Body of pancreas (tissue), 4 donors: ENCODE results near the gene ABHD12. TPM values are rescaled to one million over a fixed set of nuclear protein-coding genes. Genes with fewer than 3 reads are reported as not detected.

Experiments
- ATAC-seq: fragments of 150-250 bp; one replicate; pipeline ENCODE4 v1.9.1; 2016
- DNase-seq, 4 donors: peaks; one replicate each; pipeline ENCODE4 v3.0.0-alpha.2; 2019
- H3K27ac ChIP-seq, 4 donors: fragments of 200-600 bp; sonication (generic); 1 replicate in 3 of 4; 2 replicates in 1 of 4; pipeline versions ENCODE4 v1.5.1 to v1.6.1; 2016 to 2019; ENCODE audit warnings: mild to moderate bottlenecking in 1 of 4, mixed read lengths in 1 of 4, moderate library complexity in 1 of 4
- H3K27me3 ChIP-seq, 2 donors: fragments of 200-600 bp; sonication (generic); one replicate each; pipeline ENCODE4 v1.6.0; 2016; ENCODE audit warnings: mild to moderate bottlenecking in 1 of 2
- H3K36me3 ChIP-seq, 2 donors: fragments of 200-600 bp; sonication (generic); replicated peaks in 1 of 2; 2 replicates each; pipeline ENCODE4 v1.5.1; 2016; ENCODE audit warnings: low read depth in 2 of 2; ENCODE audit not compliant: insufficient read depth in 1 of 2
- H3K4me1 ChIP-seq: fragments of 200-600 bp; sonication (generic); one replicate; pipeline ENCODE4 v1.6.0; 2016
- H3K4me3 ChIP-seq, 2 donors: fragments of 200-600 bp; sonication (generic); 1 replicate in 1 of 2; 2 replicates in 1 of 2; pipeline ENCODE4 v1.5.1; 2016 to 2019
- H3K9me3 ChIP-seq, 3 donors: fragments of 200-600 bp; sonication (generic); 1 replicate in 2 of 3; 2 replicates in 1 of 3; pipeline ENCODE4 v1.5.1; 2016
- POLR2A ChIP-seq, 3 donors: fragments of 450-650 bp; IDR thresholded peaks; one replicate each; pipeline ENCODE4 v1.6.1; 2016; ENCODE audit warnings: antibody characterized with exemption in 3 of 3, mild to moderate bottlenecking in 2 of 3
- WGBS, 2 donors: methylation state at CpG; one replicate each; pipeline ENCODE4 v1.1.5; 2017; 5-methylcytosine and 5-hydroxymethylcytosine counted together
- intact Hi-C: fragments of 100-400 bp; cut with DNase I; formaldehyde crosslinking; loops from one replicate; pipeline ENCODE4 v1.15.1; 2023
- total RNA-seq, 2 donors: library from RNA; depleted of rRNA; stranded (reverse); fragments of >200 nt; gene quantifications; one replicate each; pipeline ENCODE4 v1.1.0, GENCODE V29; 2016
- TF ChIP-seq, protein P1 (sequence below), 7 experiments: fragments of 450-650 bp in 4 of 7; fragments of 200-600 bp in 3 of 7; sonication (generic) in 3 of 7; IDR thresholded peaks; one replicate each; pipeline ENCODE4 v1.5.1; 2016 to 2019; ENCODE audit warnings: antibody characterized with exemption in 7 of 7

Gene ABHD12
- total RNA-seq, 2 donors from 2014 or later = 74.7 to 106 TPM

DNA sequence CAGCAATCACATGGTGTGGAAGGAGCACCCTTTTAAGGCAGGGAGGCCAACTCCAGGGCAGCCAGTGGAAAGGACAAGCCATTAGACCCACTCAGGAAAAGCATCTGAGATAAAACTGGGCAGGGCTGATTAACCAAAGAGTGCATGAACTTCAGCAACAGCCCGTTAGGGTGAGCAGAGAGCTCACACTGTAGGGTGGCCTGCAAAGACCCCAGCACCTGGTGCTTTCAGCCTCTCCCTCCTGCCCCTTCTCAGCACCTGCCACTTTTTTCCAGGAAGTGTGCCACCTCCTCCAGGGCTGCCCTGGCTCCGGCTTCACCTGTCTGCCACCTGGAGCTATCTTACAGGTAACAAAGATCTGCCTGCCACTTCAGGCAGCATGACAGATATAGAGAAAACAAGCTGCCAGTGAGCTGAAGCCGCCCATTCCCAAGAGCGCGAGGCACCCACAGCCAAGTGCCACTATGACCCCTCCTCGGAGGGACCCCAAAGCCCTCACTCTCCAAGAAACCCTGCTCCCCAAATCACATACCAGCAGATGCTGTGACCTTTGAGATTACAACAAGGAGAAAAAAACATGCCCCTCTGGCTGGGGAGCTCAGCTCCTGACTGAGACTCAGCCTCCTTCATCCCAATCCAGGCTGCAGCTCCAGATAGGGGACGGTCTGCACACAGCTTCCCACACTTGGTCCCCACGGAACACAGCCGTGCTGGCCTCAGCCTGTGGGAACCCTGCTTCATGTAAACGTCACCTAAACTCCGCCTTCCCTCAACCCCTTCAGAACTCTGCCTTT, 71.2 kb downstream of the ABHD12 start:
- Histone ChIP-seq H3K36me3 (peaks cover 0 to 7% of the 10 kb centered on the region in 2 donors), H3K27me3 (no peaks in the 10 kb centered on the region), H3K4me3 (no peak overlapping the region), H3K4me1 (peaks cover 7% of the 10 kb centered on the region), H3K27ac (peak overlapping the region in 1 of 4 donors; percentile 61), H3K9me3 (no peaks in the 10 kb centered on the region)
- TF ChIP-seq, protein P1, sequence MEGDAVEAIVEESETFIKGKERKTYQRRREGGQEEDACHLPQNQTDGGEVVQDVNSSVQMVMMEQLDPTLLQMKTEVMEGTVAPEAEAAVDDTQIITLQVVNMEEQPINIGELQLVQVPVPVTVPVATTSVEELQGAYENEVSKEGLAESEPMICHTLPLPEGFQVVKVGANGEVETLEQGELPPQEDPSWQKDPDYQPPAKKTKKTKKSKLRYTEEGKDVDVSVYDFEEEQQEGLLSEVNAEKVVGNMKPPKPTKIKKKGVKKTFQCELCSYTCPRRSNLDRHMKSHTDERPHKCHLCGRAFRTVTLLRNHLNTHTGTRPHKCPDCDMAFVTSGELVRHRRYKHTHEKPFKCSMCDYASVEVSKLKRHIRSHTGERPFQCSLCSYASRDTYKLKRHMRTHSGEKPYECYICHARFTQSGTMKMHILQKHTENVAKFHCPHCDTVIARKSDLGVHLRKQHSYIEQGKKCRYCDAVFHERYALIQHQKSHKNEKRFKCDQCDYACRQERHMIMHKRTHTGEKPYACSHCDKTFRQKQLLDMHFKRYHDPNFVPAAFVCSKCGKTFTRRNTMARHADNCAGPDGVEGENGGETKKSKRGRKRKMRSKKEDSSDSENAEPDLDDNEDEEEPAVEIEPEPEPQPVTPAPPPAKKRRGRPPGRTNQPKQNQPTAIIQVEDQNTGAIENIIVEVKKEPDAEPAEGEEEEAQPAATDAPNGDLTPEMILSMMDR (IDR thresholded peaks at IDR 0.05) = no peak
- no peak for TF ChIP-seq POLR2A (IDR thresholded peaks at IDR 0.05)
- intact Hi-C loops = no loop called here
- DNase-seq (peak in 1 of 4 donors; percentile 4), ATAC-seq (no peak)
- 85 to 89% methylated on average over 10 to 11 of the region's 11 CpGs for WGBS, 2 donors

DNA sequence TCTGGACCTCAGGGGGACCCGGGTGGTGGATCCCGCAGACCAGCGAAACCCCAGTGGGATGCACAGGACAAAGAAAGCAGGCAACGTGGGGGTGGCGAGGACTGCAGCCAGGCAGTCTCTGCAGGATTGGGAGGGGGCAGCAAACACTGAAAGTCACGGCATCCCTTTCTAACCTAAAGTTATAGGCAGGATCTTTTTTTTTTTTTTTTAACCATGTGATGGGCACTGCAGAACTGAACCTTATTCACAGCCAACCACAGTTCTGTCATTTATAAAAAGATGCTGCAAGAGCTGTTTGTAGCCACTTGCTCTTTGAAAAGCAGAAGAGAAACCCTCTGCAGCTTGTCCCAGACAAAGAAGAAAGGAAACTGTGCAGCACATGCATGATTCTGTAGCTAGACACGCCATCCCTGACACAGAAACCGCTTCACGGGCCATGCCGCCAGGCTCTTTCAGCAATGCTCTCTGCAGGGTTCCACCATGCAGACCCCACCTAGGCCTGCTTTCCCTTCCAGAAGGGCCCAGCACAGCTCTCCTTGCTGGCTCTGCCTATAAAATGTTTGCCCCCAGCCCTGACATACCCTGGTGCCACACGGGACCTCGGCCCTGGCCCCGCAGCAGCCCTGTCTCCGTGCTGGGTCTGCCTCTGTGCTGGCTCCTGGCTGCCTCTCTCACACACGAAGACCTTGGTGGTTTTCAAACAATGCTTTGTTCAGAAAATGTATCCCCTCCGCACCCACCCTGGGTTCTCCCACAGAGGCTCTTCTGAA, 72.0 kb downstream of the ABHD12 start:
- H3K4me1 ChIP-seq = peaks cover 7% of the 10 kb centered on the region
- H3K4me3 ChIP-seq = no peak overlapping the region
- H3K9me3 ChIP-seq = no peaks in the 10 kb centered on the region
- peak overlapping the region in 1 of 4 donors; percentile 61 for H3K27ac ChIP-seq
- H3K36me3 ChIP-seq = peaks cover 0 to 7% of the 10 kb centered on the region in 2 donors
- intact Hi-C loops = no loop called here
- ATAC-seq = no peak
- peak in 2 of 4 donors; percentile 4 to 58 for DNase-seq
- 84 to 90% methylated on average over 9 to 16 of the region's 16 CpGs for WGBS, 2 donors
- TF ChIP-seq, protein P1 (IDR thresholded peaks at IDR 0.05) = no peak
- peak in 1 of 3 donors; percentile 18 for TF ChIP-seq POLR2A (IDR thresholded peaks at IDR 0.05)
- H3K27me3 ChIP-seq = no peaks in the 10 kb centered on the region

DNA sequence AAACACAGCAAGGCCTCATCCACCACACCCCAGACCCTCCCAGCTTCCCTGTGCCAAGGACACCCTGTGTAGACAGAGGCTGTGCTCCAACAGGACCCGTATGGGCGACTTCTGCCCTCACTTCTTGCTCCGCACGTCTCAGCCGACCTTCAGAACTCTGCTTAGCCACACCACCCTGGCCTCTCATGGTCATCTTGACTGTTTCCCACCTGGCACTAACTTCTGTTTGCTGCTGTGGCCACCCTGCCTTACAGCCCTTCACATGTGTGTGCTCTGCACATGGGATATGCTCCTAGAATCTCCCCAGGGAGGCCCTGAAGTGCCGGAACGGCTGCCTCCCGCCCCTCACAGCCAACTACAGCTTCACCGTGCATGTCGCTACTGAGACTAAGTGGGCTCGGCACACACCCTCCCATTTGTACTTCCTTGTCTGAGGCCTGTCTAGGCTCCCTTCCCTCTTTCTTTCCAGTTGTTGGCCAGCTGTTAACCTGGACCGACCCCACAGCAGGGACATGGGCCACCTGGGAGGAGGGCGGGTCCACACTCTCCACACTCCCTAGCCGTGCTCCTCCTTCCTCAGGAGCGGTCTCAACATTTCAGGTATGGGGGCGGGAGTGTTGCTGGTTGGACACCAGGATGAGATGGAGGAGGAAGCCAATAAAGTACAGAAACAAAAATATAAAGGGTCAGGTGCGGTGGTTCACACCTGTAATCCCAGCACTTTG, 73.1 kb downstream of the ABHD12 start:
- DNase-seq = peak in 1 of 4 donors; percentile 13
- WGBS, 2 donors = 65 to 74% methylated on average over 17 of the region's 17 CpGs
- peak; percentile 20 for ATAC-seq
- TF ChIP-seq, protein P1 (IDR thresholded peaks at IDR 0.05) = no peak
- no peak for TF ChIP-seq POLR2A (IDR thresholded peaks at IDR 0.05)
- Histone ChIP-seq H3K4me3 (no peak overlapping the region), H3K27ac (peak overlapping the region in 3 of 4 donors; percentile 4 to 46 (median 16)), H3K9me3 (no peaks in the 10 kb centered on the region), H3K27me3 (no peaks in the 10 kb centered on the region), H3K36me3 (peaks cover 0 to 7% of the 10 kb centered on the region in 2 donors), H3K4me1 (peaks cover 7% of the 10 kb centered on the region)
- intact Hi-C loops = no loop called here

DNA sequence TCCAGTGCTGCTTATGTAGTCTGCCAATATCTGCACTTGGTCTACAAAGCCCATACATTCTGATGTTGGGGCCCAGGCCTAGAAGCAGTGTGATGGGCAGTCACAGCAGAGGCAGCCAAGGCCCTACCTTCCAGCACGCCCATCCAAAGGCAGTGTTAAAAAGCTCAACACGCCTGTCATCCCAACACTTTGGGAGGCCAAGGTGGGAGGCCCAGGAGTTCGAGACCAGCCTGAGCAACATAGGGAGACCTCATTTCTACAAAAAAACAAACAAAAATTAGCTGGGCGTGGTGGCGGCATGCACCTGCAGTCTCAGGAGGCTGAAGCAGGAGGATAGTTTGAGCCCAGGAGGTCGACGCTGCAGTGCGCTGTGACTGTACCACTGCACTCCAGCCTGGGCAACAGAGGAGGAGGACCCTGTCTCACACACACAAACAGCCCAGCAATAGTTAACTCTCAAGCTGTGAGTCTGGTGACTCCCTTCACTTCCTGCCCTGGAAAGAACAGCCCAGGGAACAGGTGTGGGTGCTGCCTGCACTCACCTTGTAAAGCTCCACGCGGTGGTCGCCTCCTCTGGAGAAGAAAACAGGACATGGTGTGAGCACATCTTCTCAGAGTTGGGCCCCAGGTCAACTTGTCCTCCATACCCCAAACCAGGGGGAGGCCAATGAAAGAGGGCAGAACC, 74.0 kb downstream of the ABHD12 start:
- H3K27ac ChIP-seq = peak overlapping the region in 1 of 4 donors; percentile 16
- no peaks in the 10 kb centered on the region for H3K9me3 ChIP-seq
- TF ChIP-seq POLR2A (IDR thresholded peaks at IDR 0.05) = no peak
- TF ChIP-seq, protein P1 (IDR thresholded peaks at IDR 0.05) = no peak
- peaks cover 7% of the 10 kb centered on the region for H3K4me1 ChIP-seq
- H3K4me3 ChIP-seq = no peak overlapping the region
- ATAC-seq (no peak), DNase-seq (peak in 1 of 4 donors; percentile 2)
- 93% methylated on average over 9 to 11 of the region's 11 CpGs for WGBS, 2 donors
- peaks cover 0 to 6% of the 10 kb centered on the region in 2 donors for H3K36me3 ChIP-seq
- intact Hi-C loops = no loop called here
- no peaks in the 10 kb centered on the region for H3K27me3 ChIP-seq
